ENCODE measurements around the gene CASZ1. TPM values are rescaled to one million over a fixed set of nuclear protein-coding genes. Genes with fewer than 3 reads are reported as not detected.

Gene CASZ1
- total and polyA plus RNA-seq, 2 experiments from 2014 or later: 6.2 to 6.7 TPM

Small RNA genes within 50 kb of the gene (small RNA-seq; reads per million reads assigned to genes)
- not detected for gene RN7SL614P (ENCODE audit: low replicate concordance)

Other genes starting within 250 kb of the CASZ1 start
- gene TARDBP, start 216.0 kb upstream of the CASZ1 start, total RNA-seq (2014; rRNA removed; shearing (Covaris generic)): 258 and 313 TPM in 2 replicates
- gene TARDBP, start 216.0 kb upstream of the CASZ1 start, polyA plus RNA-seq (2016; fragmentation: Nextera tagmentation; extraction: Ambion mirVana): 171 and 204 TPM in 2 replicates